HEK293 (cell line): ENCODE data around the gene WAC.

Experiments
- GFI1B ChIP-seq: fragments of 450-650 bp; formaldehyde crosslinking; IDR thresholded peaks from 2 replicates; pipeline ENCODE4 v1.5.1; 2016; ENCODE audit warnings: missing biosample characterization, missing genetic modification characterization
- KLF1 ChIP-seq: fragments of 450-650 bp; formaldehyde crosslinking; IDR thresholded peaks from 2 replicates; pipeline ENCODE4 v1.5.1; 2016; ENCODE audit warnings: missing biosample characterization, missing genetic modification characterization
- PRDM6 ChIP-seq: fragments of 450-650 bp; formaldehyde crosslinking; IDR thresholded peaks from 2 replicates; pipeline ENCODE4 v1.5.1; 2017; ENCODE audit warnings: missing biosample characterization, missing genetic modification characterization
- SCRT2 ChIP-seq: fragments of 450-650 bp; formaldehyde crosslinking; IDR thresholded peaks from 2 replicates; pipeline ENCODE4 v1.5.1; 2016; ENCODE audit warnings: missing biosample characterization, missing genetic modification characterization
- SETDB1 ChIP-seq: IDR thresholded peaks from one replicate; pipeline ENCODE4 v1.6.1; 2017; ENCODE audit warnings: mild to moderate bottlenecking, low read length, moderate library complexity, mixed read lengths; ENCODE audit not compliant: insufficient read length
- ZBTB17 ChIP-seq: fragments of 450-650 bp; formaldehyde crosslinking; IDR thresholded peaks from 2 replicates; pipeline ENCODE4 v1.5.1; 2016; ENCODE audit warnings: missing biosample characterization, missing genetic modification characterization
- ZBTB21 ChIP-seq: fragments of 450-650 bp; formaldehyde crosslinking; IDR thresholded peaks from 2 replicates; pipeline ENCODE4 v1.5.1; 2017; ENCODE audit warnings: missing biosample characterization, missing genetic modification characterization
- ZFP41 ChIP-seq: fragments of 450-650 bp; formaldehyde crosslinking; IDR thresholded peaks from 2 replicates; pipeline ENCODE4 v1.5.1; 2016; ENCODE audit warnings: missing biosample characterization, missing genetic modification characterization, borderline replicate concordance
- ZNF148 ChIP-seq: fragments of 450-650 bp; formaldehyde crosslinking; IDR thresholded peaks from 2 replicates; pipeline ENCODE4 v1.5.0; 2017; ENCODE audit warnings: missing biosample characterization, missing genetic modification characterization, borderline replicate concordance
- ZNF169 ChIP-seq: fragments of 450-650 bp; formaldehyde crosslinking; IDR thresholded peaks from 2 replicates; pipeline ENCODE4 v1.5.1; 2016; ENCODE audit warnings: missing biosample characterization, missing genetic modification characterization
- ZNF174 ChIP-seq: fragments of 450-650 bp; formaldehyde crosslinking; IDR thresholded peaks from 2 replicates; pipeline ENCODE4 v1.5.0; 2017; ENCODE audit warnings: missing biosample characterization, mild to moderate bottlenecking, missing genetic modification characterization
- ZNF211 ChIP-seq: fragments of 450-650 bp; formaldehyde crosslinking; IDR thresholded peaks from 2 replicates; pipeline ENCODE4 v1.5.1; 2016; ENCODE audit warnings: low read depth, missing biosample characterization, missing genetic modification characterization
- ZNF274 ChIP-seq, 2 experiments: fragments of 200-500 bp in 1 of 2; fragments of 450-650 bp in 1 of 2; sonication (Bioruptor generic) in 1 of 2; formaldehyde crosslinking in 1 of 2; IDR thresholded peaks; 2 replicates each; pipeline versions ENCODE4 v1.5.1 to v1.6.1; 2014 to 2016; ENCODE audit warnings: borderline replicate concordance in 1 of 2, inconsistent platforms in 1 of 2, low read length in 1 of 2, missing biosample characterization in 1 of 2, missing genetic modification characterization in 1 of 2
- ZNF311 ChIP-seq: fragments of 450-650 bp; formaldehyde crosslinking; IDR thresholded peaks from 2 replicates; pipeline ENCODE4 v1.5.1; 2017; ENCODE audit warnings: missing biosample characterization, missing genetic modification characterization, borderline replicate concordance
- ZNF473 ChIP-seq: fragments of 450-650 bp; formaldehyde crosslinking; IDR thresholded peaks from 2 replicates; pipeline ENCODE4 v1.5.1; 2017; ENCODE audit warnings: missing biosample characterization, missing genetic modification characterization
- ZNF529 ChIP-seq: fragments of 450-650 bp; formaldehyde crosslinking; IDR thresholded peaks from 2 replicates; pipeline ENCODE4 v1.5.1; 2017; ENCODE audit warnings: missing genetic modification characterization, missing biosample characterization; ENCODE audit not compliant: insufficient replicate concordance
- ZNF561 ChIP-seq: fragments of 450-650 bp; IDR thresholded peaks from 2 replicates; pipeline ENCODE4 v1.5.1; 2018; ENCODE audit warnings: missing biosample characterization, missing genetic modification characterization, borderline replicate concordance
- ZNF571 ChIP-seq: fragments of 450-650 bp; formaldehyde crosslinking; IDR thresholded peaks from 2 replicates; pipeline ENCODE4 v1.5.0; 2017; ENCODE audit warnings: missing biosample characterization, missing genetic modification characterization
- ZNF610 ChIP-seq: fragments of 450-650 bp; formaldehyde crosslinking; IDR thresholded peaks from 2 replicates; pipeline ENCODE4 v1.5.1; 2016; ENCODE audit warnings: missing biosample characterization, missing genetic modification characterization, borderline replicate concordance
- ZNF654 ChIP-seq: fragments of 450-650 bp; formaldehyde crosslinking; IDR thresholded peaks from 2 replicates; pipeline ENCODE4 v1.5.1; 2016; ENCODE audit warnings: low read depth, missing biosample characterization, missing genetic modification characterization
- ZNF791 ChIP-seq: fragments of 450-650 bp; formaldehyde crosslinking; IDR thresholded peaks from 2 replicates; pipeline ENCODE4 v1.5.1; 2016; ENCODE audit warnings: missing biosample characterization, missing genetic modification characterization
- ZSCAN16 ChIP-seq: fragments of 450-650 bp; formaldehyde crosslinking; IDR thresholded peaks from 2 replicates; pipeline ENCODE4 v1.5.1; 2016; ENCODE audit warnings: missing biosample characterization, missing genetic modification characterization
- TF ChIP-seq, protein P1 (sequence below): fragments of 450-650 bp; IDR thresholded peaks from 2 replicates; pipeline ENCODE4 v1.5.1; 2018; ENCODE audit warnings: missing biosample characterization, missing genetic modification characterization
- TF ChIP-seq, protein P2 (sequence below): fragments of 450-650 bp; formaldehyde crosslinking; IDR thresholded peaks from 2 replicates; pipeline ENCODE4 v1.5.1; 2016; ENCODE audit warnings: missing biosample characterization, missing genetic modification characterization
- TF ChIP-seq, protein P3 (sequence below): fragments of 450-650 bp; formaldehyde crosslinking; IDR thresholded peaks from 2 replicates; pipeline ENCODE4 v1.5.1; 2016; ENCODE audit warnings: missing biosample characterization, missing genetic modification characterization
- TF ChIP-seq, protein P4 (sequence below): fragments of 450-650 bp; formaldehyde crosslinking; IDR thresholded peaks from 2 replicates; pipeline ENCODE4 v1.5.1; 2017; ENCODE audit warnings: missing biosample characterization, missing genetic modification characterization

Gene WAC

DNA sequence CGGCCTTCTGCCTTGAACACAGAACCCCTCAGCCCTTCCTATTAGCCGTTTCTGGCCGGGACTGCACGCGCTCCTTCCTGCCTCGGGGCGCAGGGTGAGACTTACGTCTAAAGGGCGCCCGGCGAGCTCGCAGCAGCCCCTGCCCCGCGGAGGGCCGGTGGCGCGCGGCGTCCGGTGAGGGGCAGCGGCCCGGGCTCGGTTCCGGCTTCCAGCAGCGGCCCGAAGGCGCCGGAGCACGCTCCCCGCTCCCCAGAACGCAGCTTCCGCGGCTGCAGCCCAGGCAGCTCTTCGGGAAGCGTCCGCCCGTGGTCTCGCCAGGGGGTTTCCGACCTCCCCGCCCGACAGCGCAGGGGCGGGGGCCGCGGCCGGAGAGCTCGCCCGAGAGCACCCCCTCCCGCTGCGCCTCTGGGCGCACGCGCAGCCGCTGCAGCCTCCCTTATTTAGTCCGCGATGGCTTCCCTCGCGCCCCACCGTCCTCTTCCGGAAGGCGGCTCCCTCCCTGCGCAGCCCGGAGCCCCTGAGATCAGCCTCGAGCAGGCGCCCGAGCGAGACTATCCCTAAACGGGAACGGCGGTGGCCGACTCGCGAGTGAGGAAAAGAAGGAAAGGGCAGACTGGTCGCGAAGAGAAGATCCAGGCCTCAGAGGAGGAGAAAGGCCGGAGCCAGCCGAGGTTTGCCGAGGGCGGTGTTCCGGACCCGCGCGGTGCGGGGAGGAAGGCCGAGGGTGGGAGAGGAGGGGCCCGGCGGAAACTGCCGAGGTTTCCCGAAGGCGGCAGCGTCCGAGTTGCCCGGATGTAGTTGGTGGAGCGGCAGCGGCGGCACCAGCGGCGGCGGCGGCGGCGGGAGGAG, at the start of gene WAC (continued):
- no peak for TF ChIP-seq ZNF571
- peak; percentile 63; the same call in 1 of the 2 replicates for TF ChIP-seq KLF1
- no peak for TF ChIP-seq ZNF274 (IDR thresholded peaks at IDR 0.05; ENCODE audit: low read length)
- no peak for TF ChIP-seq ZNF274 (tag by site-specific recombination; IDR thresholded peaks at IDR 0.05; ENCODE audit: borderline replicate concordance)
- no peak for TF ChIP-seq SCRT2 (tag by site-specific recombination)
- TF ChIP-seq ZNF473 (tag by site-specific recombination), result no peak
- TF ChIP-seq PRDM6 (tag by site-specific recombination), result no peak
- TF ChIP-seq ZNF791 (tag by site-specific recombination), result no peak
- TF ChIP-seq ZFP41 (tag by site-specific recombination), result no peak
- TF ChIP-seq, protein P1, sequence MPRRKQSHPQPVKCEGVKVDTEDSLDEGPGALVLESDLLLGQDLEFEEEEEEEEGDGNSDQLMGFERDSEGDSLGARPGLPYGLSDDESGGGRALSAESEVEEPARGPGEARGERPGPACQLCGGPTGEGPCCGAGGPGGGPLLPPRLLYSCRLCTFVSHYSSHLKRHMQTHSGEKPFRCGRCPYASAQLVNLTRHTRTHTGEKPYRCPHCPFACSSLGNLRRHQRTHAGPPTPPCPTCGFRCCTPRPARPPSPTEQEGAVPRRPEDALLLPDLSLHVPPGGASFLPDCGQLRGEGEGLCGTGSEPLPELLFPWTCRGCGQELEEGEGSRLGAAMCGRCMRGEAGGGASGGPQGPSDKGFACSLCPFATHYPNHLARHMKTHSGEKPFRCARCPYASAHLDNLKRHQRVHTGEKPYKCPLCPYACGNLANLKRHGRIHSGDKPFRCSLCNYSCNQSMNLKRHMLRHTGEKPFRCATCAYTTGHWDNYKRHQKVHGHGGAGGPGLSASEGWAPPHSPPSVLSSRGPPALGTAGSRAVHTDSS (tag by site-specific recombination), result peak; percentile 72; the same call in 1 of the 2 replicates
- no peak for TF ChIP-seq SETDB1
- no peak for TF ChIP-seq ZNF174 (tag by site-specific recombination)
- no peak for TF ChIP-seq ZSCAN16 (tag by site-specific recombination)
- TF ChIP-seq ZNF610 (tag by site-specific recombination), result peak; percentile 94
- TF ChIP-seq, protein P2, sequence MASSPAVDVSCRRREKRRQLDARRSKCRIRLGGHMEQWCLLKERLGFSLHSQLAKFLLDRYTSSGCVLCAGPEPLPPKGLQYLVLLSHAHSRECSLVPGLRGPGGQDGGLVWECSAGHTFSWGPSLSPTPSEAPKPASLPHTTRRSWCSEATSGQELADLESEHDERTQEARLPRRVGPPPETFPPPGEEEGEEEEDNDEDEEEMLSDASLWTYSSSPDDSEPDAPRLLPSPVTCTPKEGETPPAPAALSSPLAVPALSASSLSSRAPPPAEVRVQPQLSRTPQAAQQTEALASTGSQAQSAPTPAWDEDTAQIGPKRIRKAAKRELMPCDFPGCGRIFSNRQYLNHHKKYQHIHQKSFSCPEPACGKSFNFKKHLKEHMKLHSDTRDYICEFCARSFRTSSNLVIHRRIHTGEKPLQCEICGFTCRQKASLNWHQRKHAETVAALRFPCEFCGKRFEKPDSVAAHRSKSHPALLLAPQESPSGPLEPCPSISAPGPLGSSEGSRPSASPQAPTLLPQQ (tag by site-specific recombination), result peak; percentile 80
- TF ChIP-seq ZNF211 (tag by site-specific recombination), result no peak
- TF ChIP-seq ZNF529 (tag by site-specific recombination), result no peak
- TF ChIP-seq, protein P3, sequence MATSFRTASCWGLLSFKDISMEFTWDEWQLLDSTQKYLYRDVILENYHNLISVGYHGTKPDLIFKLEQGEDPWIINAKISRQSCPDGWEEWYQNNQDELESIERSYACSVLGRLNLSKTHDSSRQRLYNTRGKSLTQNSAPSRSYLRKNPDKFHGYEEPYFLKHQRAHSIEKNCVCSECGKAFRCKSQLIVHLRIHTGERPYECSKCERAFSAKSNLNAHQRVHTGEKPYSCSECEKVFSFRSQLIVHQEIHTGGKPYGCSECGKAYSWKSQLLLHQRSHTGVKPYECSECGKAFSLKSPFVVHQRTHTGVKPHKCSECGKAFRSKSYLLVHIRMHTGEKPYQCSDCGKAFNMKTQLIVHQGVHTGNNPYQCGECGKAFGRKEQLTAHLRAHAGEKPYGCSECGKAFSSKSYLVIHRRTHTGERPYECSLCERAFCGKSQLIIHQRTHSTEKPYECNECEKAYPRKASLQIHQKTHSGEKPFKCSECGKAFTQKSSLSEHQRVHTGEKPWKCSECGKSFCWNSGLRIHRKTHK (tag by site-specific recombination), result no peak
- TF ChIP-seq ZBTB17 (tag by site-specific recombination), result peak; percentile 89
- no peak for TF ChIP-seq ZNF169 (tag by site-specific recombination)
- TF ChIP-seq ZNF654 (tag by site-specific recombination), result no peak
- peak; percentile 86 for TF ChIP-seq ZNF561 (tag by site-specific recombination)
- 0 out of 2 replicates have a peak, but pooled peaks have one; percentile 65 for TF ChIP-seq GFI1B (tag by site-specific recombination)
- TF ChIP-seq ZBTB21 (tag by site-specific recombination), result no peak
- TF ChIP-seq, protein P4, sequence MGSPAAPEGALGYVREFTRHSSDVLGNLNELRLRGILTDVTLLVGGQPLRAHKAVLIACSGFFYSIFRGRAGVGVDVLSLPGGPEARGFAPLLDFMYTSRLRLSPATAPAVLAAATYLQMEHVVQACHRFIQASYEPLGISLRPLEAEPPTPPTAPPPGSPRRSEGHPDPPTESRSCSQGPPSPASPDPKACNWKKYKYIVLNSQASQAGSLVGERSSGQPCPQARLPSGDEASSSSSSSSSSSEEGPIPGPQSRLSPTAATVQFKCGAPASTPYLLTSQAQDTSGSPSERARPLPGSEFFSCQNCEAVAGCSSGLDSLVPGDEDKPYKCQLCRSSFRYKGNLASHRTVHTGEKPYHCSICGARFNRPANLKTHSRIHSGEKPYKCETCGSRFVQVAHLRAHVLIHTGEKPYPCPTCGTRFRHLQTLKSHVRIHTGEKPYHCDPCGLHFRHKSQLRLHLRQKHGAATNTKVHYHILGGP (tag by site-specific recombination), result no peak
- TF ChIP-seq ZNF148 (tag by site-specific recombination), result no peak
- TF ChIP-seq ZNF311 (tag by site-specific recombination), result no peak
